ENCODE results near the gene FHL1. TPM values are rescaled to one million over a fixed set of nuclear protein-coding genes. Genes with fewer than 3 reads are reported as not detected.
A peak's percentile ranks its signal among the peaks of the same experiment; 100 is the strongest.

The FHL1 gene
- total and polyA plus RNA-seq, 2 donors (not counting 3 experiments of a cell fraction or from before 2014, with no cell fraction given), result 50.6 to 59.4 TPM

DNA sequence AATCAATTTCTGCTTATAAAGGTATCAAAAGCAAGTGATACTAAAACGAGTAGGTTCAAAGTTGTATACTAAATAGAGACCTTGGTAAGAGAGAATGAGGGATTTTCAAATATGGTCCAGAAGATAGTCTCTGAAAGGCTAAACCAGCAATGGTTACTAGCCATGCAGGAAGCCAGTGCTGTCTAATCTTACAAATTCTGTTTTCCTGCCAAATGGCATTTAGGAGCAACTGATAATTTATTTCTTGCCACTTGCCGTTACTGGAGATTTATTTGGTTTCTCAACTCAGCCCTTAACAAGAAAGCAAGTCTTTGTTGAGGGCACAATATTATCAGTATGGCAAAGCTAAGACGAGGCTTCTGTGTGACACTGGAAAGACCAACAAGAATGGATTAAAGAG lies 56.6 kb downstream of the FHL1 start:
- BruUV-seq (replicated peaks), result no TSS peak
- H3K9me1 ChIP-seq (replicated peaks; ENCODE audit: control insufficient read depth, extremely low read depth, insufficient read depth, low read length), result no peaks in the 10 kb centered on the region
- no peaks in the 10 kb centered on the region for H4K20me1 ChIP-seq (replicated peaks; ENCODE audit: control insufficient read depth, extremely low read depth, insufficient read depth, low read length)
- CTCF ChIA-PET, result interaction anchor here (1.3 to 4.2 kb wide), 6 partner anchors 9 to 176 kb away, joined by 3 to 30 read pairs (median 7); no protein-coding TSS in a partner anchor
- H3K4me3 ChIP-seq (replicated peaks in 1 of 3; ENCODE audit: insufficient read depth in 1 of 3, low read depth in 1 of 3, low read length in 3 of 3), result no peak overlapping the region
- no peak overlapping the region for H3K27ac ChIP-seq (ENCODE audit: insufficient read depth, low read depth, low read length)
- dilution Hi-C loops (cut with MboI; ENCODE audit: extremely low pct_ligation_motif_present, low sequenced_read_pairs) (no loop called here), intact Hi-C loops (cut with micrococcal nuclease) (no loop called here)
- DNase-seq (ENCODE audit: low read depth, low spot score) (peak; percentile 36), FAIRE-seq (no peak)
- no peaks in the 10 kb centered on the region for H3K79me2 ChIP-seq (ENCODE audit: control insufficient read depth, insufficient read depth, low read length)
- no peaks in the 10 kb centered on the region for H3K36me3 ChIP-seq (ENCODE audit: control insufficient read depth in 2 of 2, extremely low read depth in 1 of 2, insufficient read depth in 2 of 2, low read length in 2 of 2)
- POLR2A ChIA-PET, result no interaction called here
- peak overlapping the region; percentile 22 for H3K9ac ChIP-seq (replicated peaks; ENCODE audit: extremely low read depth, insufficient read depth, low read length)
- H3K27me3 ChIP-seq (ENCODE audit: control insufficient read depth in 2 of 2, insufficient read depth in 2 of 2, low read length in 2 of 2), result no peaks in the 10 kb centered on the region
- H3K4me2 ChIP-seq (ENCODE audit: insufficient read depth, low read length), result no peak overlapping the region
- H3K4me1 ChIP-seq (ENCODE audit: control insufficient read depth, extremely low read depth, insufficient read depth, low read length), result peaks cover 13% of the 10 kb centered on the region
- H3K9me3 ChIP-seq (replicated peaks; ENCODE audit: control insufficient read depth, insufficient read depth, low read length), result no peaks in the 10 kb centered on the region
- no peak for TF ChIP-seq GATA2 (IDR thresholded peaks at IDR 0.05; ENCODE audit: insufficient read depth, insufficient read length, low read depth, low read length)
- no peak for TF ChIP-seq JUN (IDR thresholded peaks at IDR 0.05; ENCODE audit: borderline replicate concordance, insufficient read depth, insufficient read length, low read depth)
- TF ChIP-seq POLR2A (IDR thresholded peaks at IDR 0.05; ENCODE audit: low read depth, low read length), result no peak
- no peak for TF ChIP-seq CTCF (IDR thresholded peaks at IDR 0.05; ENCODE audit: extremely low read depth in 1 of 2, insufficient read depth in 1 of 2, low read depth in 1 of 2, low read length in 2 of 2)
- TF ChIP-seq FOS (IDR thresholded peaks at IDR 0.05; ENCODE audit: borderline replicate concordance, insufficient read depth, low read length), result no peak
- TF ChIP-seq MYC (IDR thresholded peaks at IDR 0.05; ENCODE audit: low read depth, low read length), result no peak
- TF ChIP-seq POLR2AphosphoS5 (IDR thresholded peaks at IDR 0.05; ENCODE audit: insufficient read depth, low read depth, low read length), result no peak
- TF ChIP-seq, protein P1, sequence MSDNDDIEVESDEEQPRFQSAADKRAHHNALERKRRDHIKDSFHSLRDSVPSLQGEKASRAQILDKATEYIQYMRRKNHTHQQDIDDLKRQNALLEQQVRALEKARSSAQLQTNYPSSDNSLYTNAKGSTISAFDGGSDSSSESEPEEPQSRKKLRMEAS (IDR thresholded peaks at IDR 0.05; ENCODE audit: insufficient read depth, insufficient read length), result no peak
- TF ChIP-seq EZH2 (IDR thresholded peaks at IDR 0.05; ENCODE audit: borderline replicate concordance, low read depth, low read length, severe bottlenecking), result no peak
- no peak overlapping the region for H2AFZ ChIP-seq (ENCODE audit: low read depth, low read length)
